BJ (cell line): Measurements from ENCODE around the gene ATP2C2. TPM values are rescaled to one million over a fixed set of nuclear protein-coding genes. Genes with fewer than 3 reads are reported as not detected.

Experiments
- CTCF ChIA-PET: fragments of 350-600 bp; formaldehyde crosslinking; extraction: SDS; loops from one replicate; lab custom pipeline; 2021; ENCODE audit warnings: antibody characterized with exemption, inconsistent platforms; lab: Yijun Ruan, JAX
- POLR2A ChIA-PET: fragments of 300-600 bp; sonication (Branson Sonifier 250); formaldehyde crosslinking; extraction: SDS; loops from one replicate; lab custom pipeline; 2021; ENCODE audit warnings: antibody characterized with exemption; lab: Charles Lee
- DNase-seq: peaks from one replicate; pipeline ENCODE4 v3.0.0-alpha.2; 2011; ENCODE audit warnings: low read depth
- H3K27me3 ChIP-seq: 2 replicates; pipeline ENCODE4 v1.6.0; 2011; ENCODE audit warnings: low read length; ENCODE audit not compliant: control insufficient read depth, insufficient read depth
- H3K36me3 ChIP-seq: 2 replicates; pipeline ENCODE4 v1.5.1; 2011; ENCODE audit warnings: low read length; ENCODE audit not compliant: control insufficient read depth, insufficient read depth
- H3K4me3 ChIP-seq: 2 replicates; pipeline ENCODE4 v1.5.1; 2011; ENCODE audit warnings: low read depth, mild to moderate bottlenecking, control low read depth, low read length
- polyA plus RNA-seq: library from polyadenylated mRNA; depleted of rRNA; stranded (reverse); fragments of >200 nt; gene quantifications from 2 replicates; pipeline ENCODE4 v1.2.3, GENCODE V29; 2011
- TF ChIP-seq, protein P1 (sequence below): IDR thresholded peaks from 2 replicates; pipeline ENCODE4 v1.5.1; 2011; ENCODE audit warnings: low read depth, mild to moderate bottlenecking, control low read depth, inconsistent platforms, low read length, moderate library complexity; ENCODE audit not compliant: insufficient read depth

Gene ATP2C2
- polyA plus RNA-seq, 1 experiment: not detected

DNA sequence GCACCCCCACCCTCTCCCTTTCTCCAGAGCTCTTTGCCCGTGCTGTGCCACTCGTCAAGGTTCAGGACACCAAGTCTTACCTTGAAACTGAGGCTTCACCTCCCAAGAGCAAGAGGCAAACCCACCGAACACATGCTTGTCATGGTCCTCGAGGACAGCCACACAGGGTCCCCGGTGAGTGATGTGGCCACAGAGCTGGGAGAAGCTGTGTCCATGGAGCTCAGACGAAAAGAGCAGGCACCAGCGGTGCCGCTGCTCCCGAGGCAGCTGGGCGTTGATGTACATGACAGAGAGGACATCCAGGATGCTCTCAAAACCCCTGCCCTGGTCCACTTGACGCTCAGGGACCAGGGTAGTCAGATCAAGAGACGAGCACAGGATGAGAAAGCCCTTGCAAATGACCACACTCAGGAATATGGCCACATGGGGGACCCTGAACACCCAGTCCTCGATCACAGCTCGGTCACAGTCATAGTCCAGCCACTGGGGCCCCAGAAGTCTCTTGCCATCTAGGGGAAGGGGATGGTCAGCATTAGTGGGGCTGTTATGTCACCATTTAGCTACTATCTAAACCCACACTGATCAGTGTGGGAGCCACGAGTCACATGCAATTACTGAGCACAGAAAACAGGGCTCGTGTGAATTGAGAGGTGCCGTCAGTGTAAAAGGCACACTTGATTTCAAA lies 118.4 kb downstream of the ATP2C2 start:
- Histone ChIP-seq H3K4me3 (no peak overlapping the region), H3K27me3 (no peaks in the 10 kb centered on the region), H3K36me3 (peaks cover 30% of the 10 kb centered on the region)
- TF ChIP-seq, protein P1, sequence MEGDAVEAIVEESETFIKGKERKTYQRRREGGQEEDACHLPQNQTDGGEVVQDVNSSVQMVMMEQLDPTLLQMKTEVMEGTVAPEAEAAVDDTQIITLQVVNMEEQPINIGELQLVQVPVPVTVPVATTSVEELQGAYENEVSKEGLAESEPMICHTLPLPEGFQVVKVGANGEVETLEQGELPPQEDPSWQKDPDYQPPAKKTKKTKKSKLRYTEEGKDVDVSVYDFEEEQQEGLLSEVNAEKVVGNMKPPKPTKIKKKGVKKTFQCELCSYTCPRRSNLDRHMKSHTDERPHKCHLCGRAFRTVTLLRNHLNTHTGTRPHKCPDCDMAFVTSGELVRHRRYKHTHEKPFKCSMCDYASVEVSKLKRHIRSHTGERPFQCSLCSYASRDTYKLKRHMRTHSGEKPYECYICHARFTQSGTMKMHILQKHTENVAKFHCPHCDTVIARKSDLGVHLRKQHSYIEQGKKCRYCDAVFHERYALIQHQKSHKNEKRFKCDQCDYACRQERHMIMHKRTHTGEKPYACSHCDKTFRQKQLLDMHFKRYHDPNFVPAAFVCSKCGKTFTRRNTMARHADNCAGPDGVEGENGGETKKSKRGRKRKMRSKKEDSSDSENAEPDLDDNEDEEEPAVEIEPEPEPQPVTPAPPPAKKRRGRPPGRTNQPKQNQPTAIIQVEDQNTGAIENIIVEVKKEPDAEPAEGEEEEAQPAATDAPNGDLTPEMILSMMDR: no peak
- no peak for DNase-seq
- ChIA-PET POLR2A (no interaction called here), CTCF (interaction anchor here (0.8 to 1.9 kb wide), 4 partner anchors 210 to 530 kb away, joined by 3 to 6 read pairs (median 4); partner anchors contain the start of gene MBTPS1)

- peaks cover 27% of the 10 kb centered on the region for H3K36me3 ChIP-seq
- H3K4me3 ChIP-seq: no peak overlapping the region
- POLR2A ChIA-PET: no interaction called here
- DNase-seq: no peak
- CTCF ChIA-PET: interaction anchor here (1.0 to 1.9 kb wide), 2 partner anchors 220 to 531 kb away, joined by 3 to 6 read pairs; no protein-coding TSS in a partner anchor
- TF ChIP-seq, protein P1: no peak
- H3K27me3 ChIP-seq: no peaks in the 10 kb centered on the region
Observed at GRCh38 chr16:84487358-84487757, 119.0 kb downstream of the ATP2C2 start.

DNA sequence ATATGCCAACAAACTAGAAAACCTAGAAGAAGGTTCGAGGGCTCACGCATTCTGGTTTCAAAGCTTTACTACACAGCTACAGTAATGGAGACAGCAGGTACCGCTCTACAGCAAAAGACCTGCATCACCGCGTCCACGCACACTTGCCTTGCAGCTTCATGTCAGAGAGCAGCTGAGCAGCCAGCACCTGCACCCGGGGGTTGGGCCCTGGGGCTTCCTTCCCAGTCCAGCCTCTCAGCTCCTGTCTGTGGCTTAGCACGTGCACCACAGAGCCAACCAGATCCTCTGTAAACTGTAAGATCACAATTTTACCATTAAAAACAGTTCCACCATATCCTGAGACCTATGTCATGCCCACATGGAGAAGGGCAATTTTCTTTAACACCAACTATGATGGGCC lies 120.8 kb downstream of the ATP2C2 start:
- POLR2A ChIA-PET: no interaction called here
- CTCF ChIA-PET: interaction anchor here (0.7 to 2.7 kb wide), 3 partner anchors 17 to 212 kb away, joined by 3 to 12 read pairs (median 4); no protein-coding TSS in a partner anchor
- no peak for DNase-seq
- Histone ChIP-seq H3K36me3 (peaks cover 18% of the 10 kb centered on the region), H3K27me3 (no peaks in the 10 kb centered on the region), H3K4me3 (no peak overlapping the region)
- TF ChIP-seq, protein P1: no peak

DNA sequence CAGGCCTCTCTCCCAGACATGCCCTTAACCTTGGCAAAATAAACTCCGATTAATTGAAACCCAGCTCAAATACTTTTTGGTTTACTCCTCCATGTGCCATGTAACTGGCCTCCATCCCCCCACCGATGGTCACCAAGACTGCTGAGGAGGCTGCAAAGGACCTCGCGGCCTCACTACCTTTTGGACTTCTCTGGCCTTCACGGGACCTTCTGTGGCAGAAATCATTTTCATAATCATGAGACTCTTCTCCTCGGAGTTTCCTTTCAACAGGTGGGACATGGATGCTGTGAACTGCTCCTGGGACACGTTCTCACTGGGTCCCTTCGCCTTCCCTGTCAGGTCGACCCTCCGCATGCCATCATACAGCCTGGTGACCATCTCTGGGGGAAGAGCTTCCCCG lies 127.2 kb downstream of the ATP2C2 start:
- CTCF ChIA-PET: interaction anchor here (3.4 kb wide), 1 partner anchor 12 kb away, joined by 18 read pairs; no protein-coding TSS in a partner anchor

DNA sequence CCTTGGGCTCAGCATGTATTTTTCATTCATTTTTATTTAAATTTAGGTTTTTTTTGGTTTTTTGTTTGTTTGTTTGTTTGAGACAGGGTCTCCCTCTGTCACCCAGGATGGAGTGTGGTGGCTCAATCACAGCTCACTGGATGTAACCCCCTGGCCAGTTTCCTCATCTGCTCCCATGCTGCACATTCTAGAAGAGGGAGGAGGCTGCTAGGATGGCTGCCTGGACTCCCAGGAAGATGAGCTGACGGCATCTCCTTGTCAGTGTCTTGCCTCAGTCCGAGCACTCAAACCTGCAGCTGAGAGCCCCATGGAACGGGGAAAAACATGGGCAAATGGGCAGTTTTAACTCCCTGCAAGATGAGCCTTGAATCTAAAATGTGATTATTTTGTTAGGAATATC lies 128.7 kb downstream of the ATP2C2 start:
- Histone ChIP-seq H3K36me3 (peaks cover 16% of the 10 kb centered on the region), H3K27me3 (no peaks in the 10 kb centered on the region), H3K4me3 (no peak overlapping the region)
- CTCF ChIA-PET: interaction anchor here (1.2 to 1.7 kb wide), 3 partner anchors 9 to 14 kb away, joined by 5 to 13 read pairs (median 5); partner anchors contain the start of gene MEAK7
- TF ChIP-seq, protein P1: no peak
- no peak for DNase-seq
- POLR2A ChIA-PET: no interaction called here

More for the DNA sequence above, 127.2 kb downstream of the ATP2C2 start:
- H3K4me3 ChIP-seq: no peak overlapping the region
- H3K36me3 ChIP-seq: peaks cover 12% of the 10 kb centered on the region
- H3K27me3 ChIP-seq: no peaks in the 10 kb centered on the region
- DNase-seq: no peak
- POLR2A ChIA-PET: no interaction called here
- TF ChIP-seq, protein P1: no peak
